Nephron (organoid): ENCODE measurements around the gene QSOX2.
A peak's percentile ranks its signal among the peaks of the same experiment; 100 is the strongest.

Source experiments
- H3K27ac Mint-ChIP-seq, 3 experiments: 2 replicates each; pipeline ENCODE4 v1.8.0; 2020; ENCODE audit warnings: mixed read lengths in 3 of 3, mild to moderate bottlenecking in 2 of 3, moderate library complexity in 1 of 3
- H3K27me3 Mint-ChIP-seq: 2 replicates; pipeline ENCODE4 v1.8.0; 2021; ENCODE audit warnings: low read depth, mild to moderate bottlenecking, moderate library complexity, mixed read lengths
- H3K36me3 Mint-ChIP-seq: 2 replicates; pipeline ENCODE4 v1.8.0; 2020; ENCODE audit warnings: low read depth, mixed read lengths
- H3K4me1 Mint-ChIP-seq: 2 replicates; pipeline ENCODE4 v1.8.0; 2020; ENCODE audit warnings: mixed read lengths
- H3K4me3 Mint-ChIP-seq, 3 experiments: 2 replicates each; pipeline ENCODE4 v1.8.0; 2020; ENCODE audit warnings: mild to moderate bottlenecking in 3 of 3, mixed read lengths in 3 of 3, moderate library complexity in 2 of 3
- H3K9me3 Mint-ChIP-seq: 2 replicates; pipeline ENCODE4 v1.8.0; 2020; ENCODE audit warnings: mixed read lengths
- TF ChIP-seq, protein P1 (sequence below), 3 experiments: fragments of 200-600 bp; sonication (generic); IDR thresholded peaks; one replicate each; pipeline ENCODE4 v1.5.0; 2021; ENCODE audit warnings: antibody characterized with exemption in 3 of 3; ENCODE audit not compliant: unreplicated experiment in 3 of 3

Gene QSOX2

DNA sequence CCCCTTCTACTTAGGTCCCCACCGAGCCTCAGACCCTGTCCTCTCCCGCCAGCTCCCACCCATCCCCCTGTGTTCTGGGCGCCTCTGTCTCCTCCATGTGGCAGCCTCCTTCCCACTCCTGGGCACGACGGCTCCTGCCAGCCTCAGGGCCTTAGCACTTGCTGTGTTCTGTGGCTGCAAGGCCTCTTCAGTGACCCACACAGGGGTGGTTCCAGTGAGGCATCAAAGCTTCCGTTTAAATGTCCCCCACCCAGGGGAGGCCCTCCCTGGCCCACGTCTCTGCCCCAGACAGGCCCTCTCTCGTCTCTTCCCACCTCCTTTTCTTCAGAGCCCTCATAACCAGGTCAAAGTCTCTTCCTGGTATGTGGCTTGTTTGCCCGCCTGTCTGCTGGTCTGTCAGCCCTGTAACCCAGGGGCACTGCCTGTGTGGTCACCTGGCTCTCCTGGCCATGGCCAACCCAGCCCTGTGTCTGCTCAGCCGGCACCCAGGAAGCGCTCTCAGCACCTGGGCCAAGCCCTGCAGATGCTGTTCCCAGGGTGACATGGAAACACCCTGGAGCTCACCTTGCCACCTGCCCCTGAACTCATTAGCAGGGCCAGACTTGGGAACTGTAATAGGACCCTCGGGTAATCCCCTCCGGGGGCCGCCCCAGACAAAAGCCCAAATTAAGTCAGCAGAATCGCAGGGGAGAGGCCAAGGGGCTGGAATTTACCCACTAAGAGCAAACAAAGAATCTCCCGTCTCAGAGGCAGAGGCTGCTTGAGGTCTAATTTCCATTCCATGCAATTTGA, 74.4 kb downstream of the QSOX2 start:
- peaks cover 10% of the 10 kb centered on the region for H3K9me3 Mint-ChIP-seq
- peaks cover 35% of the 10 kb centered on the region for H3K4me1 Mint-ChIP-seq
- H3K36me3 Mint-ChIP-seq, result peaks cover 5% of the 10 kb centered on the region
- H3K27me3 Mint-ChIP-seq, result peaks cover 29% of the 10 kb centered on the region
- H3K27ac Mint-ChIP-seq, result peak overlapping the region; percentile 46 to 82 (median 79)
- TF ChIP-seq, protein P1, sequence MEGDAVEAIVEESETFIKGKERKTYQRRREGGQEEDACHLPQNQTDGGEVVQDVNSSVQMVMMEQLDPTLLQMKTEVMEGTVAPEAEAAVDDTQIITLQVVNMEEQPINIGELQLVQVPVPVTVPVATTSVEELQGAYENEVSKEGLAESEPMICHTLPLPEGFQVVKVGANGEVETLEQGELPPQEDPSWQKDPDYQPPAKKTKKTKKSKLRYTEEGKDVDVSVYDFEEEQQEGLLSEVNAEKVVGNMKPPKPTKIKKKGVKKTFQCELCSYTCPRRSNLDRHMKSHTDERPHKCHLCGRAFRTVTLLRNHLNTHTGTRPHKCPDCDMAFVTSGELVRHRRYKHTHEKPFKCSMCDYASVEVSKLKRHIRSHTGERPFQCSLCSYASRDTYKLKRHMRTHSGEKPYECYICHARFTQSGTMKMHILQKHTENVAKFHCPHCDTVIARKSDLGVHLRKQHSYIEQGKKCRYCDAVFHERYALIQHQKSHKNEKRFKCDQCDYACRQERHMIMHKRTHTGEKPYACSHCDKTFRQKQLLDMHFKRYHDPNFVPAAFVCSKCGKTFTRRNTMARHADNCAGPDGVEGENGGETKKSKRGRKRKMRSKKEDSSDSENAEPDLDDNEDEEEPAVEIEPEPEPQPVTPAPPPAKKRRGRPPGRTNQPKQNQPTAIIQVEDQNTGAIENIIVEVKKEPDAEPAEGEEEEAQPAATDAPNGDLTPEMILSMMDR (IDR thresholded peaks at IDR 0.05; ENCODE audit: unreplicated experiment in 3 of 3), result no peak
- no peak overlapping the region for H3K4me3 Mint-ChIP-seq

DNA sequence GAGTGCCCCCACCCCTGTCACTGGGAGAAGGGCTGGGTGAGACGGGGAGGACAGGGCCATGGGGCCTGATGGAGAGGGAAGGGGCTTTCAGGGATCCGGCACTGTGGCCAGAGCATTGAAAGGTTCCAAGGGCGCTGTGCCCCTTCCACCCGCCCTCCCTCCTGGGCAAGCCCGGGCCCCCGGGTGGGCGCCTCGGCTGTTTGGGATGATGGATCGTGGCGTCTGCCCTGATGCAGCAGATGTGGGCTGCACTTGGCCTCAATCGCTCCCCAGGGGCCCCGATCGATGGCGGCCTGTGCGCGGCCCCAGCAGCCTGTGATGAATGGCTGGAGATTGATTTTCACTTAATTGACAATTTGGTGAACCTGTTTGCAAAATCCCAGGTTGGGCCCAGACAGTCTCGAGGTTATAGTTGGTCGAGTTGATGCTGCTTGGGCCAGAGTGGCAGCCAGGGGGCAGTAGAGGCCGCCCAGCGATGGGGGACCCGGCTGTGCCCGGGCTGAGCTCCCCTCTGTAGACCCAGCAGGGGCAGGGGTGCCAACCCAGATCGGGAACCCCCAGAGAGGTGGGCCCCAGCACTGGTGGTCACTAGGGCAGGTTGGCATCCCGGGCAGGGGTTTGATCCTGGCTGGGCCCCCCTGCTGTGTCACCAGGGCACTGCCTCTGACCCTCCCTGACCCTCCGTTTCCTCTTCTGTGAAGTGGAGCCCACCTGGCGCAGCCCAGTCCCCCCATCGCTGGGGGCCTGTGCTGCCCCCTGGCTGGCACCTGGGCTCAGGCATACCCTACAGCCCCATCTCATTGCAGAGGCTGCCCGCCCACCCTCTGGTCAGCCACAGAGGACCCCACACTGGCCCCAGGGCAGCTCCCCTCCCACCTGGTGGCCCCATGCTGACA, 75.4 kb downstream of the QSOX2 start:
- peaks cover 26% of the 10 kb centered on the region for H3K4me1 Mint-ChIP-seq
- TF ChIP-seq, protein P1 (IDR thresholded peaks at IDR 0.05; ENCODE audit: unreplicated experiment in 3 of 3), result peak; percentile 62 to 69 (median 63)
- peak overlapping the region; percentile 47 to 86 (median 78) for H3K27ac Mint-ChIP-seq
- peaks cover 28% of the 10 kb centered on the region for H3K27me3 Mint-ChIP-seq
- H3K4me3 Mint-ChIP-seq, result no peak overlapping the region
- peaks cover 17% of the 10 kb centered on the region for H3K9me3 Mint-ChIP-seq
- peaks cover 5% of the 10 kb centered on the region for H3K36me3 Mint-ChIP-seq

DNA sequence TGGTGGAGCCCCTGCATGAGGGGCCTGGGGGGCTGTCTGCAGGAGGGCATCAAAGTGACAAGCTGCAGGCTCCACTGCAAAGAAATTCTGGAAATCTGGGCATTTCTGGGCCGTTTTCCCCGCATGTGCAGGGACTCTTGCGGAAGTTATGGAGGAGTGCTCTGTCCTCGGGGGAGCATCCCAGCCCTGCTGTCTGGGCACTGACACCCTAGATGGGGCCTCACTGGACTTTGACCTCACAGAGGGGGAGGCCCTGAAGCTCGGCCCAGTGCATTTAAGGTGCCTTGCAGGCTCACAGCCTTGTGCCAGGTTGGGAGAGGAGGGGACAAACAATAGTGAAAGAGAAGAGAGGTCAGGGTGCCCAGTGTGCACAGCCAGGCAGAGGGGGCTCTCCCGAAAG, 76.1 kb downstream of the QSOX2 start:
- H3K4me3 Mint-ChIP-seq, result peak overlapping the region; percentile 11 to 42 (median 24)
- peaks cover 23% of the 10 kb centered on the region for H3K9me3 Mint-ChIP-seq
- peak overlapping the region; percentile 47 to 86 (median 78) for H3K27ac Mint-ChIP-seq
- peaks cover 28% of the 10 kb centered on the region for H3K27me3 Mint-ChIP-seq
- TF ChIP-seq, protein P1 (IDR thresholded peaks at IDR 0.05; ENCODE audit: unreplicated experiment in 3 of 3), result no peak
- peaks cover 5% of the 10 kb centered on the region for H3K36me3 Mint-ChIP-seq
- peaks cover 20% of the 10 kb centered on the region for H3K4me1 Mint-ChIP-seq

DNA sequence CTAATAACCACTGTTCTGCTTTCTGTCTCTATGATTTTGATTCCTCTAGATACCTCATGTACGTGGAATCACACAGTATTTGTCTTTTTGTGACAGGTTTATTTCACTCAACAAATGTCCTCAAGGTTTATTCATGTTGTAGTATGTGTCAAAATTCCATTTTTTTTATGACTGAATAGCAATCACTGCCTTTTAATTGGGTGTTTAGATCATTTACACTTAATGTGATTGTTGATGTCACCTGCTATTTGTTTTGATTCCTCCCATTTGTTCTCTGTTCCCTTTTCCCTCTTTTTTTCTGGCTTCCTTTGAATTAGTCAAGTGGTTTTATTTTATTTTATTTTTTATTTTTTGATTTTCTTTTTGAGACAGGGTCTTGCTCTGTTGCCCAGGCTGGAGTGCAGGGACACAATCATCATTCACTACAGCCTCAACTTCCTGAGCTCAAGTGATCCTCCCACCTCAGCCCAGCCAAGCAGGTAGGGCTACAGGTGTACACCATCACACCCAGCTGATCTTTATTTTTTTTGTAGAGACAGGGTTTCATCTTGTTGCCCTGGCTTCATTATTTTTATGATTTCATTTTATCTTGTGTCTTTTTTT, 82.3 kb downstream of the QSOX2 start:
- peaks cover 38% of the 10 kb centered on the region for H3K27me3 Mint-ChIP-seq
- TF ChIP-seq, protein P1 (IDR thresholded peaks at IDR 0.05; ENCODE audit: unreplicated experiment in 3 of 3), result no peak
- H3K4me1 Mint-ChIP-seq, result no peaks in the 10 kb centered on the region
- H3K27ac Mint-ChIP-seq, result no peak overlapping the region
- peaks cover 25% of the 10 kb centered on the region for H3K9me3 Mint-ChIP-seq
- H3K36me3 Mint-ChIP-seq, result peaks cover 5% of the 10 kb centered on the region
- H3K4me3 Mint-ChIP-seq, result no peak overlapping the region

DNA sequence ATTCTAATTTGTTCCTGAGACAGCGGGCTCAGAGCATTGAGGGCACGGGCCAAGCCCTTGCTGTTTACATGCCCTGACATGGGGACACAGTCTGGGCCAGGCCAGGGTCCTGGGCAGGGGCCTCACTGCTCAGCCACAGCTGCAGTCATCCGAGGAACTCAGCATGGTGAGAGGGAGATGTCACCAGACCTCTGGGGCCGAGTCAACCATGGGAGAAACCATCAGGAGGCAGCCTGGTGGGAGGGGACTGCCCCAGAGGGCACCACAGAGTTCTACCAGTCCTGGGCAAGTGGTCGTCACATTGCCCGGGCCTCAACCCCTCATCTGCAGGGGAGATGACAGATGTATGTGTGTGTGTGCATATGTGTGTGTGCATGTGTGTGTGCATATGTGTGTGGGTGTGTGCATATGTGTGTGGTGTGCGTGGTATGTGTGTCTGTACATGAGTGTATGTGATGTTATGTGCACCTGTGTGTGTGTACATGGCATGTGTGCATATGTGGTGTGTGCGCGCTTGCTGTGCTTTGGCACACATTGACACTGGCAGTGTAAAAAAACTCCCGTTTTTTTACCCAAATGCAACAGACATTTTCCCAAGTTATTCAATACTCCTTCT, 84.5 kb downstream of the QSOX2 start:
- Mint-ChIP-seq H3K27me3 (peaks cover 44% of the 10 kb centered on the region), H3K4me1 (peaks cover 14% of the 10 kb centered on the region), H3K9me3 (peaks cover 17% of the 10 kb centered on the region), H3K4me3 (no peak overlapping the region), H3K27ac (peak overlapping the region in 1 of 3 experiments; percentile 38), H3K36me3 (peaks cover 3% of the 10 kb centered on the region)
- TF ChIP-seq, protein P1 (IDR thresholded peaks at IDR 0.05; ENCODE audit: unreplicated experiment in 3 of 3), result no peak
